OCI-LY1 (cell line): ENCODE data around the gene PRSS38.

Experiments used
- H2AFZ ChIP-seq: fragments of 200-600 bp; sonication (generic), shearing (Covaris generic); 2 replicates; pipeline ENCODE4 v1.6.0; 2014; ENCODE audit warnings: antibody characterized with exemption, mild to moderate bottlenecking, low read length
- H3F3A ChIP-seq: fragments of 200-600 bp; sonication (generic), shearing (Covaris generic); 2 replicates; pipeline ENCODE4 v1.6.0; 2014; ENCODE audit warnings: mild to moderate bottlenecking, antibody characterized with exemption, low read length, moderate library complexity; ENCODE audit not compliant: insufficient read depth
- H3K27ac ChIP-seq: fragments of 200-600 bp; sonication (generic); 2 replicates; pipeline ENCODE4 v1.5.1; 2014; ENCODE audit warnings: low read length, mixed run types, mild to moderate bottlenecking, low read depth; ENCODE audit not compliant: poor library complexity, severe bottlenecking
- H3K27me3 ChIP-seq: fragments of 200-600 bp; sonication (generic); 2 replicates; pipeline ENCODE4 v1.6.0; 2014; ENCODE audit warnings: antibody characterized with exemption, mild to moderate bottlenecking, low read length, moderate library complexity; ENCODE audit not compliant: insufficient read depth
- H3K36me3 ChIP-seq: fragments of 200-600 bp; sonication (generic); 2 replicates; pipeline ENCODE4 v1.6.1; 2014; ENCODE audit warnings: mild to moderate bottlenecking, antibody characterized with exemption, low read length, moderate library complexity, mixed read lengths; ENCODE audit not compliant: insufficient read depth
- H3K4me1 ChIP-seq: fragments of 200-600 bp; sonication (generic); 2 replicates; pipeline ENCODE4 v1.5.1; 2014; ENCODE audit warnings: mild to moderate bottlenecking, low read length, moderate library complexity; ENCODE audit not compliant: insufficient read depth, severe bottlenecking
- H3K4me2 ChIP-seq: fragments of 200-600 bp; sonication (generic), shearing (Covaris generic); 2 replicates; pipeline ENCODE4 v1.6.1; 2014; ENCODE audit warnings: low read length
- H3K4me3 ChIP-seq: fragments of 200-600 bp; sonication (generic); 2 replicates; pipeline ENCODE4 v1.5.1; 2014; ENCODE audit warnings: low read length, low read depth, mild to moderate bottlenecking, mixed read lengths; ENCODE audit not compliant: poor library complexity, severe bottlenecking
- H3K79me2 ChIP-seq: fragments of 200-600 bp; shearing (Covaris generic); 2 replicates; pipeline ENCODE4 v1.6.1; 2016; ENCODE audit warnings: mixed run types, low read length, mixed read lengths; ENCODE audit not compliant: insufficient read depth
- H3K9ac ChIP-seq: fragments of 200-600 bp; sonication (generic), shearing (Covaris generic); 2 replicates; pipeline ENCODE4 v1.6.1; 2014; ENCODE audit warnings: mild to moderate bottlenecking, low read length, mixed read lengths
- H3K9me2 ChIP-seq: fragments of 200-600 bp; sonication (generic), shearing (Covaris generic); 2 replicates; pipeline ENCODE4 v1.6.1; 2014; ENCODE audit warnings: low read depth, mild to moderate bottlenecking, low read length, mixed read lengths
- H3K9me3 ChIP-seq: fragments of 200-600 bp; shearing (Covaris generic); 2 replicates; pipeline ENCODE4 v1.6.1; 2014; ENCODE audit warnings: low read length, mixed read lengths
- H4K20me1 ChIP-seq: fragments of 200-600 bp; sonication (generic), shearing (Covaris generic); 2 replicates; pipeline ENCODE4 v1.6.0; 2016; ENCODE audit warnings: mild to moderate bottlenecking, low read length; ENCODE audit not compliant: insufficient read depth
- CTCF ChIP-seq: fragments of 200-600 bp; sonication (generic), shearing (Covaris generic); IDR thresholded peaks from 2 replicates; pipeline ENCODE4 v1.5.1; 2017; ENCODE audit warnings: mild to moderate bottlenecking, antibody characterized with exemption, low read length, moderate library complexity, mixed read lengths
- EZH2 ChIP-seq: fragments of 200-600 bp; sonication (generic), shearing (Covaris generic); IDR thresholded peaks from 2 replicates; pipeline ENCODE4 v1.8.0; 2017; ENCODE audit warnings: borderline replicate concordance, mixed run types, mild to moderate bottlenecking, antibody characterized with exemption, low read length, moderate library complexity, mixed read lengths

PRSS38 gene

GRCh38 chr1:227803933-227804332 is 11.5 kb upstream of the PRSS38 start:
- no peak overlapping the region for H3K27ac ChIP-seq
- no peak overlapping the region for H3K4me3 ChIP-seq
- no peaks in the 10 kb centered on the region for H3K9me3 ChIP-seq
- no peak overlapping the region for H3K9ac ChIP-seq
- no peak overlapping the region for H3K4me2 ChIP-seq
- TF ChIP-seq EZH2 (no peak), CTCF (no peak)
- H3K4me1 ChIP-seq = no peaks in the 10 kb centered on the region
- H3K79me2 ChIP-seq = no peaks in the 10 kb centered on the region
- H3K36me3 ChIP-seq = no peaks in the 10 kb centered on the region
- H3F3A ChIP-seq = no peaks in the 10 kb centered on the region
- H3K27me3 ChIP-seq = no peaks in the 10 kb centered on the region
- no peaks in the 10 kb centered on the region for H3K9me2 ChIP-seq
- no peak overlapping the region for H2AFZ ChIP-seq
- H4K20me1 ChIP-seq = no peaks in the 10 kb centered on the region

- H3K79me2 ChIP-seq = no peaks in the 10 kb centered on the region
- no peaks in the 10 kb centered on the region for H3F3A ChIP-seq
- H3K9ac ChIP-seq = no peak overlapping the region
- H3K27ac ChIP-seq = no peak overlapping the region
- H3K4me3 ChIP-seq = no peak overlapping the region
- TF ChIP-seq EZH2 (no peak), CTCF (no peak)
- H3K9me3 ChIP-seq = no peaks in the 10 kb centered on the region
- no peak overlapping the region for H3K4me2 ChIP-seq
- no peaks in the 10 kb centered on the region for H3K27me3 ChIP-seq
- no peaks in the 10 kb centered on the region for H3K36me3 ChIP-seq
- H3K9me2 ChIP-seq = no peaks in the 10 kb centered on the region
- H3K4me1 ChIP-seq = no peaks in the 10 kb centered on the region
- no peaks in the 10 kb centered on the region for H4K20me1 ChIP-seq
- no peak overlapping the region for H2AFZ ChIP-seq
Measured at GRCh38 chr1:227805606-227806197, 9.8 kb upstream of the PRSS38 start.

- no peak overlapping the region for H3K9ac ChIP-seq
- no peaks in the 10 kb centered on the region for H3F3A ChIP-seq
- TF ChIP-seq EZH2 (no peak), CTCF (no peak)
- H2AFZ ChIP-seq = no peak overlapping the region
- H3K4me2 ChIP-seq = no peak overlapping the region
- no peaks in the 10 kb centered on the region for H3K9me3 ChIP-seq
- H3K4me1 ChIP-seq = no peaks in the 10 kb centered on the region
- no peaks in the 10 kb centered on the region for H3K27me3 ChIP-seq
- H3K36me3 ChIP-seq = no peaks in the 10 kb centered on the region
- no peaks in the 10 kb centered on the region for H3K9me2 ChIP-seq
- no peaks in the 10 kb centered on the region for H4K20me1 ChIP-seq
- no peak overlapping the region for H3K4me3 ChIP-seq
- H3K79me2 ChIP-seq = no peaks in the 10 kb centered on the region
- no peak overlapping the region for H3K27ac ChIP-seq
Measured at GRCh38 chr1:227808566-227808965, 6.9 kb upstream of the PRSS38 start.
